Measurements from ENCODE around the gene CAMK2N2.
A peak's percentile ranks its signal among the peaks of the same experiment; 100 is the strongest.

The CAMK2N2 gene

GRCh38 chr3:184233127-184233843 is 28.1 kb downstream of the CAMK2N2 start:
- H3K27me3 ChIP-seq: peaks cover 41 to 47% (median 45%) of the 10 kb centered on the region in 11 experiments

GRCh38 chr3:184231671-184232070 is 29.7 kb downstream of the CAMK2N2 start:
- Histone ChIP-seq H3K27ac (no peak overlapping the region), H3K36me3 (no peaks in the 10 kb centered on the region), H3K4me1 (peaks cover 34 to 81% (median 64%) of the 10 kb centered on the region in 10 experiments), H3K4me3 (no peak overlapping the region), H3K4me2 (peak overlapping the region in 4 of 11 experiments; percentile 98 to 100 (median 100); a peak in 5 of 22 replicates), H4K20me1 (peaks cover 0 to 64% (median 30%) of the 10 kb centered on the region in 11 experiments; a peak in 19 of 22 replicates), H3K9ac (no peak overlapping the region), H3K9me3 (replicated peaks in 1 of 11) (no peaks in the 10 kb centered on the region), H3K27me3 (peaks cover 47 to 56% (median 53%) of the 10 kb centered on the region in 11 experiments)
- no peak for TF ChIP-seq Cebpa-rat (IDR thresholded peaks at IDR 0.05)

More at GRCh38 chr3:184233127-184233843, 28.1 kb downstream of the CAMK2N2 start:
- TF ChIP-seq Cebpa-rat (IDR thresholded peaks at IDR 0.05): no peak
- Histone ChIP-seq H3K9ac (peak overlapping the region in 2 of 11 experiments; percentile 9 to 16; a peak in 2 of 22 replicates), H3K4me2 (peak overlapping the region in 9 of 11 experiments; percentile 64 to 98 (median 93); a peak in 17 of 22 replicates), H3K36me3 (no peaks in the 10 kb centered on the region), H3K4me1 (peaks cover 50 to 97% (median 80%) of the 10 kb centered on the region in 10 experiments), H3K4me3 (no peak overlapping the region), H3K27ac (no peak overlapping the region), H3K9me3 (replicated peaks in 1 of 11) (no peaks in the 10 kb centered on the region), H4K20me1 (peaks cover 0 to 72% (median 41%) of the 10 kb centered on the region in 11 experiments; a peak in 19 of 22 replicates)

GRCh38 chr3:184230603-184231528 is 30.5 kb downstream of the CAMK2N2 start:
- peaks cover 0 to 62% (median 26%) of the 10 kb centered on the region in 11 experiments; a peak in 19 of 22 replicates for H4K20me1 ChIP-seq
- no peak for TF ChIP-seq Cebpa-rat (IDR thresholded peaks at IDR 0.05)
- no peaks in the 10 kb centered on the region for H3K9me3 ChIP-seq (replicated peaks in 1 of 11)
- peaks cover 47 to 56% (median 53%) of the 10 kb centered on the region in 11 experiments for H3K27me3 ChIP-seq
- peaks cover 25 to 73% (median 56%) of the 10 kb centered on the region in 10 experiments for H3K4me1 ChIP-seq
- H3K27ac ChIP-seq: no peak overlapping the region
- no peaks in the 10 kb centered on the region for H3K36me3 ChIP-seq
- peak overlapping the region; percentile 97 to 100 (median 100) for H3K4me2 ChIP-seq
- peak overlapping the region; percentile 58 to 75 (median 68) for H3K4me3 ChIP-seq
- H3K9ac ChIP-seq: peak overlapping the region in 7 of 11 experiments; percentile 39 to 74 (median 57); a peak in 9 of 22 replicates

GRCh38 chr3:184230081-184230602 is 31.2 kb downstream of the CAMK2N2 start:
- Histone ChIP-seq H3K27ac (peak overlapping the region in 1 of 11 experiments; percentile 61; a peak in 1 of 22 replicates), H3K4me2 (peak overlapping the region; percentile 97 to 100 (median 100)), H3K4me3 (peak overlapping the region; percentile 58 to 75 (median 68)), H3K36me3 (no peaks in the 10 kb centered on the region), H3K27me3 (peaks cover 47 to 56% (median 53%) of the 10 kb centered on the region in 11 experiments), H3K9ac (peak overlapping the region; percentile 10 to 74 (median 44); a peak in 15 of 22 replicates), H3K9me3 (replicated peaks in 1 of 11) (no peaks in the 10 kb centered on the region), H3K4me1 (peaks cover 24 to 65% (median 48%) of the 10 kb centered on the region in 10 experiments), H4K20me1 (peaks cover 0 to 62% (median 26%) of the 10 kb centered on the region in 11 experiments; a peak in 19 of 22 replicates)
- TF ChIP-seq Cebpa-rat (IDR thresholded peaks at IDR 0.05): no peak

GRCh38 chr3:184229394-184230080 is 31.8 kb downstream of the CAMK2N2 start, which contains the start of gene VWA5B2:
Gene VWA5B2, plus strand, starts transcription at chr3:184229585. Its CDS starts 944 bp downstream, at chr3:184230529.
- TF ChIP-seq Cebpa-rat (IDR thresholded peaks at IDR 0.05): no peak
- peak within 1 kb of the TSS; percentile 10 to 74 (median 44); a peak in 18 of 22 replicates for H3K9ac ChIP-seq
- H3K4me1 ChIP-seq: peaks cover 21 to 59% (median 42%) of the 10 kb centered on the region in 10 experiments
- no peaks in the 10 kb centered on the region for H3K9me3 ChIP-seq (replicated peaks in 1 of 11)
- H3K4me3 ChIP-seq: peak within 1 kb of the TSS; percentile 58 to 75 (median 68)
- H3K27me3 ChIP-seq: peaks cover 47 to 56% (median 53%) of the 10 kb centered on the region in 11 experiments
- peak within 1 kb of the TSS; percentile 97 to 100 (median 100) for H3K4me2 ChIP-seq
- peaks cover 0 to 57% (median 26%) of the 10 kb centered on the region in 11 experiments; a peak in 19 of 22 replicates for H4K20me1 ChIP-seq
- no peaks in the 10 kb centered on the region for H3K36me3 ChIP-seq
- H3K27ac ChIP-seq: peak within 1 kb of the TSS in 1 of 11 experiments; percentile 61; a peak in 2 of 22 replicates

- TF ChIP-seq Cebpa-rat (IDR thresholded peaks at IDR 0.05): no peak
- peaks cover 47 to 56% (median 53%) of the 10 kb centered on the region in 11 experiments for H3K27me3 ChIP-seq
- peak overlapping the region; percentile 97 to 100 (median 100); a peak in 19 of 22 replicates for H3K4me2 ChIP-seq
- H4K20me1 ChIP-seq: peaks cover 0 to 53% (median 26%) of the 10 kb centered on the region in 11 experiments; a peak in 19 of 22 replicates
- no peaks in the 10 kb centered on the region for H3K9me3 ChIP-seq (replicated peaks in 1 of 11)
- H3K27ac ChIP-seq: no peak overlapping the region
- H3K36me3 ChIP-seq: no peaks in the 10 kb centered on the region
- H3K4me1 ChIP-seq: peaks cover 13 to 49% (median 33%) of the 10 kb centered on the region in 10 experiments; a peak in 19 of 20 replicates
- H3K4me3 ChIP-seq: peak overlapping the region in 6 of 10 experiments; percentile 65 to 75 (median 68); a peak in 6 of 20 replicates
- H3K9ac ChIP-seq: no peak overlapping the region
These were observed 32.8 kb downstream of the CAMK2N2 start for GRCh38 chr3:184228376-184229137.

- H4K20me1 ChIP-seq: peaks cover 0 to 45% (median 26%) of the 10 kb centered on the region in 11 experiments; a peak in 19 of 22 replicates
- no peak overlapping the region for H3K27ac ChIP-seq
- peaks cover 47 to 51% (median 50%) of the 10 kb centered on the region in 11 experiments for H3K27me3 ChIP-seq
- H3K9ac ChIP-seq: no peak overlapping the region
- H3K36me3 ChIP-seq: no peaks in the 10 kb centered on the region
- no peaks in the 10 kb centered on the region for H3K9me3 ChIP-seq (replicated peaks in 1 of 11)
- H3K4me2 ChIP-seq: no peak overlapping the region
- no peak for TF ChIP-seq Cebpa-rat (IDR thresholded peaks at IDR 0.05)
- no peak overlapping the region for H3K4me3 ChIP-seq
- H3K4me1 ChIP-seq: peaks cover 13 to 39% (median 24%) of the 10 kb centered on the region in 10 experiments; a peak in 19 of 20 replicates
These were observed 33.8 kb downstream of the CAMK2N2 start for GRCh38 chr3:184227481-184227935.

Data from BLaER1 treated with 17β-estradiol and CSF1 and Interleukin-3, amounts not matched to agents 10 nM and 100 nM (cell line).